Lung microvascular endothelial cell (primary cell): ENCODE results near the gene PTPN3. TPM values are rescaled to one million over a fixed set of nuclear protein-coding genes. Genes with fewer than 3 reads are reported as not detected.

ENCODE experiments used
- DNase-seq, 2 donors: peaks; one replicate each; pipeline versions ENCODE4 v3.0.0 to v3.0.0-alpha.2; 2010; ENCODE audit warnings: low read depth in 2 of 2
- total RNA-seq: library from RNA; depleted of rRNA; stranded (reverse); fragments of >200 nt; gene quantifications from 2 replicates; pipeline ENCODE4 v1.2.1, GENCODE V29; 2014

The PTPN3 gene
- total RNA-seq, 1 donor from 2014 or later: 2.6 TPM

DNA sequence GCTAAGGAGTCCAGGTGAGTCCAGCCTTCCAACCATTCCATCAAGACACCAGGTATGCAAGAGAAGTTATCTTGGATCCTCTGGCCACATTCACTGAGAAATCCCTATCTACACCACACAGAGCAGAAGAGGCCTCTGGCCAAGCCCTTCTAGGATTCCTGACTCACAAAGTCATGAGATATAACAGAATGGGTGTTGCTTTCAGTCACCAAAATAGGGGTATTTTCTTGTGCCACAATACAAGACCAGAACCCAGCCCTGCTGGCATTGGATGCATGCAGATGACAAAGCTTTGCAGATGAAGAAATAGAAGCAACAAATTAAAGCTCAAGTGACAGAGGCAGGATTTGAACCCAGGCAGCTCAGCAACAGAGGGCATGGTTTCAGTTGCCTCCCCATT, 73.5 kb downstream of the PTPN3 start:
- no peak for DNase-seq

DNA sequence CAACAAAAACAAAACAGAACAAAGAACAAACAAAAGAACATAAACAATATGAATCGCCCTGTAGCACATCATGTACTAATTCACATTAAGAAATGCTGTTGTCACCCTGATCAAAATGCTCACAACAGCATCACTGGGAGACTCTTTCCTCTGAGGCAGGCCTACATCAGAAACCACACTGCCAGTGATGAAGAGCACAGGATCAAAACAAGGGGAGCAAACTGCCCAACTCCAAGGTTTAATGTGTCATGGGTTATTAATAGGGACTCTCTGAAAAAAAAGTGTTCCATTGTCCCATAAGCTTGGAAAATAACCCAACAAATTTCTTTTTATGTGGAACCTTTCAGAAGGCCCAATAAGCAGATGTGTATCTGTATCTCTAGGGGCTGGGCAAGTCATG, 74.2 kb downstream of the PTPN3 start:
- no peak for DNase-seq

DNA sequence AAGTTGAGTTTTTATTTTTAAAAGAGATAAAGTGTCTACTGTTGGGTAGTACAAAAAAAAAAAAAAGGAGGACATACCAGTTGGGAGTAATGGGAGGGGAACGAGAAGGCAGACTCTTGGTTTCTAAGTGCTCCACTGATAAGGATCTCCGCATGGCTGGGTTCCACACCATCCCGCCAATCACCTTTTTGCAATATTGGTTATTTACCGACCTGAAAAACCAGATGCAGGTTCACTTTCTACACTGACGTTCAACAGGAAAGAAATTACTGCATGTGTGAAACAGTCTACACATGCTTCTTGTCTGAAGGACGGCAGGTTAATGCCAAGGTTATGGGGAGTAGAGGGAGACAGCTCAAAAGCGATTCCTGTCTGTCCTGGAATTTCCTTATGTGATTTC, 75.5 kb downstream of the PTPN3 start:
- no peak for DNase-seq

- DNase-seq: no peak
These were observed 76.8 kb downstream of the PTPN3 start for GRCh38 chr9:109421026-109421970.

GRCh38 chr9:109419531-109419930, 78.6 kb downstream of the PTPN3 start:
- no peak for DNase-seq

DNA sequence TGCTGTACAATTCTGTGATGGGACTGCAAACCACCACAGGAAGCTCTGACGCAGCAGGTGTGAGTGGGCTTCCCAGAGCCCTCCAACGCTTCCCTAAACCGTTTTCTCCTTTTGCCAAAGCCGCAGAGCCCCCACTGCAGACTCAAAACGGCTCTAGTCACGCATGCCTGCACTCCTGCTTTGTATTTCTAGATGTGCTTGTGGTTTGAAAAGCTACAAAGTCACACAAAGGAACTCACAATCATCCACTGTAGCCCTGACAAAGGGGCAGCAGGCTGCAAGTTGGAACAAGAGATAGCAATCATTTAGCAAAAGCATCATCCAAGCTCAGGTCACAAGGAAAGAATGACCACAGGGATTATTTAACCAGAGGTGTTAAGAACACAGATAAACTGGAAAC, 79.3 kb downstream of the PTPN3 start:
- no peak for DNase-seq

- DNase-seq: no peak
These were observed 80.2 kb downstream of the PTPN3 start for GRCh38 chr9:109417585-109418544.

DNA sequence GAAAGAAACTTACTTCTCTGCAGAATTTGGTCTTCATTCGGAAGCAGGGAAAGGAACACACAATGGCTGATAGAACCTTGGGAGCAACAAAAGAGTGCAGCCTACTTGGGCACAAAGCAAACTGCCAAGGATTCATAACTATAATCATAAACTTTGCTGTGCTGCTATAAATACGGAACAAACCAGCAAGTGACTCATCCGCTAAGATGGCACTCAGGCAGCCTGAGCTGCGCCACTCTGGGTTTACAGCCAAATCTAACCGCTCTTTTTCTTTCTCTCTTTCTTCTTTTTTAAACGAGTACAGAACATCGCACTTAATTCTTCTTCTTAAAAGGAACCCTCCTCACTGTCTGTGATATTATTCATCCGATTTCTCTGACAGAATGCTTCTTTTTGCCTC, 81.1 kb downstream of the PTPN3 start:
- DNase-seq: no peak

DNA sequence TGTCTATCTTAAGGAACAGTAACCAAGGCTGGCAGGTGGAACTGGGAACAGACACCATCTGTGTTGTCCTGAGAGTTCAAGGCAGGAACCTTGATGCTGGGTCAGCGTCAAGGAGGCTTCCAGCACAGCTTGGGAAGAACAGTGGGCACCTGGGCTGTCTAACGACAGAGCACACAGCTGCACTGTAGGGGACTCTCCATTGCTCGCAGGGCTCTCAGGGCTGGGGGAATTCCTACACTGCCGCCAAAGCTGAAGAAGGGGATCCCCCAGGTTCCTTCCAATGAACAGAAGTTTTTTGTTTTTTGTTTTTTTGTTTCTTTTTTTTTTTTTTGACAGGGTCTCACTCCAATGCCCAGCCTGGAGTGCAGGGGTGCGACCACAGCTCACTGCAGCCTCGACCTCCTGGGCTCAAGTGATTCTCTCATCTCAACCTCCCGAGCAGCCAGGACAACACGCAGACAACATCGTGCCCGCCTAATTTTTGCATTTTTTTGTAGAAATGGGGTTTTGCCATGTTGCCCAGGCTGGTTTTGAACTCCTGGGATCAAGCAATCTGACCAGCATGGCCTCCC, 81.9 kb downstream of the PTPN3 start:
- no peak for DNase-seq

DNA sequence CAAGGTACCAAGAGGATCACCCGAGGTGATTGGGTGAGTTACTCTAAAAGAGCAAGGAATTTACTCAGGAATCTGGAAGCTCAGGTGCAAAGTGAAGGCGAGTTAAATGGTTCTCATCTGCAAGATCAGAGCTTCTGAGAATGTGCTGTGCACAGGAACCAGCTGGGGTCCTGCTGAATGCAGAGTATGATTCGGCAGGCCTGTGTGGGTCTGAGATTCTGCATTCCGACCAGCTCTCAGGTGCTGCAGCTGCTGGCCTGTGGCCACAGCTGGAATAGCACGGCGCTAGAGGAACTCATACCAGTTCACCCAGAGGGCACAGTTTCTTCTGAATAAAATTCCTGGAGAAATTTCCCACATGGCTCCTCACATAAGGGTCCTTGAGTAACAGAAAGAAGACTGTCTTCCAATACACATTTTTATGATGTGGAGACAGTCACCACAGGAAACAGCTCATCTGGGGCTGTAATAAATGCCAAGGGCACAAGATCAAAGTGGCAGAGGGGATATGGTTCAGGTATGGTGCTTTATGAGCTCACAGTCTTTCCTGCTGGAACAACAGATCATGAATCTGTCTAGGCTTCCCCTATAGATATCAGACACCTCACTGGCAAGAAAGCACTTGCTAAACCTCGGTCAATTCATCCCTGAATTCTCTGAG, 83.9 kb downstream of the PTPN3 start:
- no peak for DNase-seq

DNA sequence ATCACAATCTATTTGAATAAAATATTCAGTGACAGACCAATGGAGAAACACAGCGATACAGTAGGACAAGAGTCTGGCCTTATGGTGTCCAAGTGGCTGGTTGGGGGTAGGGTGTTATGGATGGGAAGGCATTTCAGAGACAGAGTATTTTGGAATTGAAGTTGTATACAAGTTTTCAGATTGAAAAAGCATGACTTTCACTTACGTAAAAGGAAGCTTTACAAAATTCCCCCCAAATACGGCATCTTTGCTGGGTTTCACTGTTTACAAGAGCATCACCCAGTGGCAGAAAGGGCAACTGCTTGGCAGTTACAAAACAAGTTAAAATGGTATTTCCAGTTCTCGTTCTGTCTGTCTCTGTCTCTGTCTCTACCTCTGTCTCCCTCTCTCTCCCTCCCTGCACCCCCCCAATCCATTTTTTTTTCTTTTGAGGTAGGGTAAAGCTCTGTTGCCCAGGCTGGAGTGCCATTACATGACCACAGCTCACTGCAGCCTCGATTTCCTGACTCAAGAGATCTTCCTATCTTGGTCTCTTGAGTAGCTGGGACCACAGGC, 86.2 kb downstream of the PTPN3 start:
- peak; percentile 20 to 41 for DNase-seq

DNA sequence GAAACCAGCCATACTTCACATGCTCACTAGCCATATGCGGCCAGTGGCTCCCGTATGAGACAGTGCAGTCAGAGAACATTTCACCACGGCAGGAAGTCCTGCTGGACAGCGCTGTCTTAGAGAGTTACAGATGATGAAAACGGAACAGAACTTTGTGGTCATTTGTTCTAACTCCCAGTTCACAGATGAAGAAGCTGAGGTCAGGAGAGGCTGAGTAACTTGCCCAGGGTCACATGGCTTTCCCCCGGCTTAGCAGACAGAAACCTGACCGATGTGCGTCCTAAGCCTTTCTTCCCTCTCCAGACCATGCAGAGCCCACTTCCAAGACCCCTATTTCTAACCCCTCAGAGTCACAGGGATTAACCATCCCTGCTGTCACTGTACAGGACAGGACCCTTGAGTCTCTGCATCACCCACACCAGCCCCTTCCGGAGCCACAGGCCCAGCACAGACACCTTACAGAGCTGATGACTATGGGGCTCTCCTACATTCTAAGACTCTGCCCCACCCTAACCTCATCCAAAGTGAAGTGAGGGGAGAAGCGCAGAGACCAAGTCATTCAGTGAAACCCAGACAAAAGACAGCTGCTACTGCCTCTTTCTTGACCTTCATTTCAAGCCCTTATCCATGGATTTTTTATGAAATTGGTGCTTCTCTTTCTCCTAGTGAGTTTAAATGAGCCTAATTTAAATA, 86.9 kb downstream of the PTPN3 start:
- DNase-seq: no peak

- DNase-seq: no peak
These were observed 88.2 kb downstream of the PTPN3 start for GRCh38 chr9:109409773-109410397.

DNA sequence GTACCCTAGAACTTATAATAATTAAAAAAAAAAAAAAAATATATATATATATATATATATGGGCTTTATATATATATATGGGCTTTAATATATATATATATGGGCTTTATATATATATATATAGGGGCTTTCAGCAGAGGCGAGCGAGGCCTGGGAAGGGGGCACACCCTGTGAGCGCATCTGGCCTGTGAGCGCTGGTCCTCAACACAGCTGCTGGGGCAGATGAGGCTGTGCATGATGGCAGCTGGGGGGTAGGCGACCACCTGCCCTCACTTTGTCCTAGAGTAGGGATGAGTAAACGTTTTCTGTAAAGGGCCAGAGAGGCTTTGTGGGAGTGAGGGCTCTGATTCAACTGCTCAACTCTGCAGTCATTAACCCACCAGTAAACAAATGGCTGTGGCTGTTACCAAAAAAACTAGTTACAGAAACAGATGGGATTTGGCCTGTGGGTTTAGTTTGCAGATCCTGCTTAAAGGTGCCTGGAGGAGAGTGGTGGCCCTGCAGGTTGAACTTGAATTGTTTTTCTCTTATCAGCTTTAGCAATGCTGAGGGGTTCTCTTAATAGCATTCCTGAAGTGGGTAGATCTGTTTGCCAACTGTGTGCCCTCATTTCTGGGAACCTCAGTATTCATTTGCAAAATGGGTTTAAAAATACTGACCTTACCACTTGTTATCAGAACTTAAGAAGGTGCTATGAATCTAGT, 89.2 kb downstream of the PTPN3 start:
- DNase-seq: no peak

- no peak for DNase-seq
These were observed 94.3 kb downstream of the PTPN3 start for GRCh38 chr9:109403766-109404320.

DNA sequence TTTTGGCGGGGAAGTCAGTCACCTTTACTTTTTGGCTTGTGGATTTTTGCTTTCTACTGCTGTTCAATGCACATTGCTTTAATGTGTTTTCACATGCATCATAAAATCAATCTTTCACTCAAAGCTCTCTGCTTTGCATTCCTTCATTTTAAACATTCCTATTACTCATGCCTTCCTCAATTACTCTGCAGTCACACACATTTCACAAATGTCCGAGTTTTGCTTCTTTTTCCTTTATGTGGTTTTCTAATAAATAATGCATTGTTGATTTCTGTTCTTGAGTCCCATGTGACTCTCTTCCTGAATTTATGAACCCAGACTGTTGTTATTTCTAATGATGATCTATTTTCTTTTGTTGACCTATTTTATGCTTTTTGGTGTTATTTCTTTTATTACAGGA, 95.0 kb downstream of the PTPN3 start:
- no peak for DNase-seq

DNA sequence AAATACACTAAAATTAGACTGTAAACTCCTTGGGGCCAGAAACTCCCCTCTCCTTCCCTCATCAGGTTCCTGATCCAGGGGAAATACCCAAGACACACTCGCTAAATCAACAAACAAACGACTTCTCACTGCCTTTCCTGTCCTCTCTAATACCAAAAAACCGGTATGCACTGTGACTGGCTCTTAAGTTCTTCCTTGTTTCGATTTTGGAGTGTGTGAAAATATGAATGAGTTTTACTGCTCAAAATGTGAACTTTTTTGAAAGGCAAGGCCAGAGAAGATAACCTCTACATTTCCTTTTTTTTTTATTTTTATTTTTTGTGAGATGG, 96.2 kb downstream of the PTPN3 start:
- DNase-seq: no peak

DNA sequence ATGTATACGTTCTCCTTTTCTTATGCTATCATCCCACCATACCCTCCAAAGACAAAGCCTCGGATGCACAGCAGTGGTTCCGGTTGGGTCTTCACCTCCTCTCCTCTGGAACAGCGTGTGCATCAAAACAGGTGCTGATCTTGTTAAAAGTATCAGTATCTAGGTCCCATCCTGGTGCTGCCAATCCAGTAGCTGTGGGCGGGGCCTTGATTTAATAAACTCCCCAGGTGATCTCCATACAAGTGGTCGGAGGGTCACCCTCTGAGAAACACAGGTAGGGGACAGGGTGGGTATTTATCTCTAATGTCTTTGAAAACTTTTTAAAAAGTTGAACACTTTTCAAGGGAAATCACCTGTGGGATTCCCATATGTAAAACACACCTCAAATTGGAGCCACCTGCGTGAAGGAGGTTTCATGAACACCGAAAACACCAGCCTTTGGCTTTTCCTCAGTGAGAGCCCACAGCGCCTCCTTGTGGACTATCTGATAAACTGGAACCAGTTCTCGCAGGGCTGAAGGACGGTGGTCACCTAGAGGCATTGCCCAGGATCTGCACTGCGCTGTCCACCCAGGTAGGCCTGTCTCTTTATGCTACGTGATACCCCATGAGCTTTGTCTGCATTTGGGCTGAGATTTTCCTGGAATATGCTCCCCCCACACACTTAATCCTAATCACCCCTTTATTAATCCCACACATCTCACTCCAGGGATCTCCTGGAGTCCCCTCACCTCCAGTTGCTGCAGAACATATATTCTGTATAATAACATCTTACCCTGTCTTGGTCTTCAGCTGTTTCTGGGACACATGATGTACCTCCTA, 96.7 kb downstream of the PTPN3 start:
- DNase-seq: peak; percentile 55 to 65
